GM23248 (cell line): ENCODE data around the gene MBD2.

Source experiments
- EZH2 ChIP-seq: fragments of 200-600 bp; sonication (generic); IDR thresholded peaks from 2 replicates; pipeline ENCODE4 v1.6.1; 2018; ENCODE audit warnings: antibody characterized with exemption, mild to moderate bottlenecking; ENCODE audit not compliant: insufficient read depth, poor library complexity, severe bottlenecking
- EZH2phosphoT487 ChIP-seq: fragments of 200-600 bp; sonication (generic); IDR thresholded peaks from 2 replicates; pipeline ENCODE4 v1.6.1; 2018; ENCODE audit warnings: antibody characterized with exemption, moderate library complexity, mild to moderate bottlenecking, low read depth; ENCODE audit not compliant: insufficient read depth

DNA sequence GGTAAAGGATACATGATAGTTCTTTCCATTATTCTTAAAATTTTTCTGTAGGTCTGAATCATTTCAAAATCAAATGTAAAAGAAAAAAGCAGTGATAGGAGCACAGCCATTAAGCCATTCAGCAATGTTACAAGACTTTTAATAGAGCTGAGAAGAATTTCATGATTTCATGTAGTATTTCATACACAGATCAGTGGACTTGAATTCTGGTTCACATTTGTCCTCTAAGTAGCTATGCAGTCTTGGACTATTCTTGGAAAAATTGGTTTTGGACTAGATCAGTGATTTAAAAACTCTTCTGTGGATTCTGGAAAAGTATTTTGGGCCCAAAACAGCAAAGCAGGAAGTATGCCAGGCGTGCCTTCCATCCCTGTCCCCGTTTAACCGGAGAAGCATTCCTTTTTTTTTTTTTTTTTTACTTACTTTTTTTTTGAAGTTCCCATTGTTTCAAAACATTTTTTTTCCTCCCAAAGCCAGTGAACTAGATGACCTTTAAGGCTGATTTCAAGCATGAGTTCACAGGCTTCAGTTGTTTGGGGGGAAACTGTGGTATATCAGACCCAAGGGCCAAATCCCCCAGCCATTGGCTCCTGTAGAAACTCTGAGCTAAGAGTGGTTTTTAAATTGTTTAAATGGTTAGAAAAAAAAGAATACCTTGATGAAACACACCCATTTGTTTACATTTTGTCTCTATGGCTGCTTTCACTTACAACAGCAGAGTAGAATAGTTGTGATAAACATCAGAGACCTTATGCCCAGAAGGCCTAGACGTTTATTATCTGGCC lies 27.3 kb upstream of the MBD2 start:
- TF ChIP-seq EZH2phosphoT487 (no peak), EZH2 (no peak)
